HepG2 (cell line): ENCODE data around the gene PRKCE.

Experiments used
- EZH2 ChIP-seq: conservative IDR thresholded peaks from 2 replicates; pipeline ENCODE4 v1.6.1; 2012; ENCODE audit warnings: mild to moderate bottlenecking, low read depth, low read length, moderate library complexity
- MTA1 ChIP-seq: sonication (generic); formaldehyde crosslinking; IDR thresholded peaks from 2 replicates; pipeline ENCODE4 v1.4.0; 2020; ENCODE audit warnings: missing genetic modification reagents, mild to moderate bottlenecking, borderline replicate concordance
- SIN3A ChIP-seq: IDR thresholded peaks from 2 replicates; pipeline ENCODE4 v1.6.1; 2011; ENCODE audit warnings: low read depth, mild to moderate bottlenecking, control low read depth, low read length, borderline replicate concordance
- ZBTB7A ChIP-seq: sonication (generic); formaldehyde crosslinking; IDR thresholded peaks from 2 replicates; pipeline ENCODE4 v1.8.0; 2022; ENCODE audit warnings: mild to moderate bottlenecking, missing genetic modification reagents
- ZNF24 ChIP-seq: fragments of 450-650 bp; IDR thresholded peaks from 2 replicates; pipeline ENCODE4 v1.6.1; 2017; ENCODE audit warnings: antibody characterized with exemption, mild to moderate bottlenecking
- ZNF253 ChIP-seq: sonication (generic); formaldehyde crosslinking; IDR thresholded peaks from 2 replicates; pipeline ENCODE4 v1.8.0; 2022; ENCODE audit warnings: mild to moderate bottlenecking, missing genetic modification reagents, borderline replicate concordance
- TF ChIP-seq, protein P1 (sequence below): sonication (generic); formaldehyde crosslinking; IDR thresholded peaks from 2 replicates; pipeline ENCODE4 v1.5.0; 2020; ENCODE audit warnings: mild to moderate bottlenecking, missing genetic modification reagents, moderate library complexity

DNA sequence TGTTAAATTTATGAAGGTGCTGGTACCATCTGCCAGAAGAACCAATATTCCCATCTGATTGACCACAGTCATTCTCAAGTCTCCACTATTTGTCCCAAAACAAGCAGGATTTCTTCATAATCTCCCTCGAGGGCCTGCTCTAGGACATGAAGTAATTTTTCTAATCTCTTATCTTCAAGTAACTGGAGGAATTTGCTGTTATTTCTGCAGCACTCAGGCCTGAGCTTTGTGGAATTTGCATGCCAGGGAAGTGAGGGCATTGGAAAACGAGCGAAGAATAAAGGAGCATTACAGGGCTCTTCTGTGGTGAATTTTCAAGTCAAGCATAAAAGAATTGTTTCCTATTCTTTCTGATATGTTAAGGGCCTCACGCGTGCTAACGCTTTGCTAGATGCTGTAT is 484.5 kb downstream of the PRKCE start:
- TF ChIP-seq SIN3A = no peak
- TF ChIP-seq, protein P1, sequence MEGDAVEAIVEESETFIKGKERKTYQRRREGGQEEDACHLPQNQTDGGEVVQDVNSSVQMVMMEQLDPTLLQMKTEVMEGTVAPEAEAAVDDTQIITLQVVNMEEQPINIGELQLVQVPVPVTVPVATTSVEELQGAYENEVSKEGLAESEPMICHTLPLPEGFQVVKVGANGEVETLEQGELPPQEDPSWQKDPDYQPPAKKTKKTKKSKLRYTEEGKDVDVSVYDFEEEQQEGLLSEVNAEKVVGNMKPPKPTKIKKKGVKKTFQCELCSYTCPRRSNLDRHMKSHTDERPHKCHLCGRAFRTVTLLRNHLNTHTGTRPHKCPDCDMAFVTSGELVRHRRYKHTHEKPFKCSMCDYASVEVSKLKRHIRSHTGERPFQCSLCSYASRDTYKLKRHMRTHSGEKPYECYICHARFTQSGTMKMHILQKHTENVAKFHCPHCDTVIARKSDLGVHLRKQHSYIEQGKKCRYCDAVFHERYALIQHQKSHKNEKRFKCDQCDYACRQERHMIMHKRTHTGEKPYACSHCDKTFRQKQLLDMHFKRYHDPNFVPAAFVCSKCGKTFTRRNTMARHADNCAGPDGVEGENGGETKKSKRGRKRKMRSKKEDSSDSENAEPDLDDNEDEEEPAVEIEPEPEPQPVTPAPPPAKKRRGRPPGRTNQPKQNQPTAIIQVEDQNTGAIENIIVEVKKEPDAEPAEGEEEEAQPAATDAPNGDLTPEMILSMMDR (CRISPR knock-in tag) = no peak
- no peak for TF ChIP-seq ZNF253 (CRISPR knock-in tag)
- no peak for TF ChIP-seq ZBTB7A
- TF ChIP-seq ZNF24 = no peak
- no peak for TF ChIP-seq MTA1 (CRISPR knock-in tag)
- TF ChIP-seq EZH2 = no peak
